Stimulated activated CD8-positive, alpha-beta memory T cell treated with anti-CD3 and anti-CD28 coated beads, Interleukin-4, amount 100 ng/mL, for 1 hour (primary cell): ENCODE measurements around the gene ZSCAN5B.
"Not testable (repeated sequence)": the region's sequence is repeated elsewhere in the genome, so short reads cannot be mapped to it uniquely, and the experiment has no call there.

Experiments
- DNase-seq, 2 donors: peaks; one replicate each; pipeline ENCODE4 v3.0.0-alpha.2; 2020; ENCODE audit warnings: low read depth in 2 of 2, low spot score in 1 of 2

The ZSCAN5B gene

GRCh38 chr19:56176310-56176709, 21.3 kb downstream of the ZSCAN5B start:
- DNase-seq: not testable (repeated sequence)

GRCh38 chr19:56175861-56176307, 21.7 kb downstream of the ZSCAN5B start, which contains the start of gene GALP:
GALP (plus strand) TSS chr19:56176008; CDS start chr19:56177109, 1,101 bp downstream.
- DNase-seq: not testable (repeated sequence)

DNA sequence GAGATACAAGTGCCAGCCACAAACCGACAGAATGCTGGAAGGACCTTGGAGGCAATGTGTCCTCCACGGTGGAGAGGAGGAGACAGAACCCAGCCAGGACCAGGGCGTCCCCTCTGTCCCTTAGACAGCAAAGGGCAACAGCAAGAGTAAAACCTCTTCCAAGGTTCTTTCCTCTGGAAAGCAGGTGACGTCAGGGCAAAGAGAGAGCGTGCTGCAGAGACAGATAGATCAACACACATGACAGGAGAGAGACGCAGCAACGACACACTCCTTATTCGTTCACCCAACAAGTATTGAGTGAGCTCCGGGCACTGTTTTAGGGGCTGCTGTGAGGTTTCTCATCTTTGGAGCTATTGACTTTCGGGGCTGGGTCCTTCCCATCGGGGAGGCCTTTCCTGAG, 23.0 kb downstream of the ZSCAN5B start:
- DNase-seq: no peak

DNA sequence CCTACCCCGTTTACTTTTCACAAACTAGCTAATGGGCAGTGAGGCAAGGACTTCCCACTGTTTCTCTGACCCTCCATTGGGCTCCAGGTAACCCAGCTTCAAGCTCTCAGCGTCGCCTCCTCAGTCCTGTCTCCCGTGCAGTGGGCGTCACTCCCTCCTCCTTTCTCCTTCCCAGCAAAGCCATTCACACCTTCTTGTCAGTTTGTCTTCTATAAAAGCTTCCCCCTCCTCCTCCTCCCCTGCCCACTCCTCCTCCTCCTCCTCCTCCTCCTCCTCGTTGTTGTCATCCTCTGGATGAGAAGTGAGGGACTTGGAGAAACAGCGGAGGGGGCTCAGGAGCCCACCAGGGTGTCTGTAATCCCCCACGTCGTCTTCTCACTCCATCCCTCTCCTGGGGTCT, 23.5 kb downstream of the ZSCAN5B start:
- no peak for DNase-seq

- DNase-seq: no peak
These were observed 27.3 kb downstream of the ZSCAN5B start for GRCh38 chr19:56170261-56170660.

GRCh38 chr19:56167064-56167578, 30.5 kb downstream of the ZSCAN5B start:
- DNase-seq: no peak

DNA sequence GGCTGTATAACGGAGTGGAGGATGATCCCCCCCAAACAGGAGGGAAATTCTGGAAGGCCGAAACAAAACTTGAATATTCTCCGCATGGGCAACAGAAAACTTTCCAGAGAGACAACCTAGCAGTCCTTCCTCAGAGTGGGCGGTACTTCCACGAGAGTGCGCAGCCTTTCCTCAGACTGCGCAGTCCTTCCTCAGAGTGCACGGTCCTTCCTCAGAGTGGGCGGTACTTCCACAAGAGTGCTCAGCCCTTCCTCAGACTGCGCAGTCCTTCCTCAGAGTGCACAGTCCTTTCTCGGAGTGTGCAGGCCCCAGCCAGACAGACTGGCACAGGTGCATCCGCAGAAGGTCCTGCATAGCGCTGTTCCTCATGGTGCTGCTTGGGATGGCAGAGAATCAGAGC, 34.5 kb downstream of the ZSCAN5B start:
- DNase-seq: no peak

DNA sequence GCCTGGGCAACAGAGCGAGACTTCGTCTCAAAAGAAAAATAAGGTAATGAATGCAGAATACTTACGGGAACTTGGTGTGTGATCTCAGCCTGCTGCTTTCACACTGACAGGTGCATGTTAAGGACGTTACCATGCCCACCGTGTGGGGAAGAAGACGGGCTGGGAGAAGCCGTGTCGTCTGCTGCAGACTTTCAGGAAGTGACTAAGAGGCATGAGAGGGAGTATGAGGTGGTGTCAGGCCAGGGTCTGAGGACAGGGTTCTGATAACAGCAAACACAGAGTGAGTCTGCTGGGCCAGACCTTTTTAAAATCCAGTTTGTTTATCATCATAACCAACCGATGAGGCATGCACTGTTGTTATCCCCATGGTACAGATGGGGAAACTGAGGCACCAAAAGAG, 35.3 kb downstream of the ZSCAN5B start:
- no peak for DNase-seq

- no peak for DNase-seq
These were observed 36.0 kb downstream of the ZSCAN5B start for GRCh38 chr19:56161534-56161933.

GRCh38 chr19:56159622-56160271, 37.8 kb downstream of the ZSCAN5B start:
- no peak for DNase-seq

GRCh38 chr19:56159009-56159559, 38.5 kb downstream of the ZSCAN5B start:
- no peak for DNase-seq

GRCh38 chr19:56158170-56158757, 39.3 kb downstream of the ZSCAN5B start:
- DNase-seq: no peak

- DNase-seq: no peak
These were observed 40.8 kb downstream of the ZSCAN5B start for GRCh38 chr19:56156768-56157167.

GRCh38 chr19:56155124-56155687, 42.4 kb downstream of the ZSCAN5B start:
- no peak for DNase-seq

- DNase-seq: no peak
These were observed 44.1 kb downstream of the ZSCAN5B start for GRCh38 chr19:56153507-56153906.

GRCh38 chr19:56152644-56153043, 44.9 kb downstream of the ZSCAN5B start:
- DNase-seq: no peak

DNA sequence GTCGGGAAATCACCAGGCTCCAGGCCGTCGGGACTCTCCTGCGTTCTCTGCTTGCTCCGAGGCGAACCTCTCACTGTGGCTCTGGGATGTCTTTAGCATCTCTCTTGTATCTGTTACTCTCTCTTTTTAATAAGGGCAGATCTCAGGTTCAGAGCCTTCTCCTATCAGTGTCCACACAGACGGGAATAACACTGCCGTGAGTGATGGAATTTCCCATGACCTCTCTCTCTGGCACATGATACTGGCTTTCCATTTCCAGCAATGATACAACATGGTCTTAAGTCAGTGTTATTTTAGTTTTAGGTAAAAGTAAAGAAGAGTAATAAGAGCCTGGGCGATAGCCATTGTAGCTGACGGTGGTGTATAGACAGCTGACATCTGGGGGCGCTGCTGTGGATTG, 47.2 kb downstream of the ZSCAN5B start:
- DNase-seq: no peak

- DNase-seq: no peak
These were observed 47.9 kb downstream of the ZSCAN5B start for GRCh38 chr19:56149656-56150038.

DNA sequence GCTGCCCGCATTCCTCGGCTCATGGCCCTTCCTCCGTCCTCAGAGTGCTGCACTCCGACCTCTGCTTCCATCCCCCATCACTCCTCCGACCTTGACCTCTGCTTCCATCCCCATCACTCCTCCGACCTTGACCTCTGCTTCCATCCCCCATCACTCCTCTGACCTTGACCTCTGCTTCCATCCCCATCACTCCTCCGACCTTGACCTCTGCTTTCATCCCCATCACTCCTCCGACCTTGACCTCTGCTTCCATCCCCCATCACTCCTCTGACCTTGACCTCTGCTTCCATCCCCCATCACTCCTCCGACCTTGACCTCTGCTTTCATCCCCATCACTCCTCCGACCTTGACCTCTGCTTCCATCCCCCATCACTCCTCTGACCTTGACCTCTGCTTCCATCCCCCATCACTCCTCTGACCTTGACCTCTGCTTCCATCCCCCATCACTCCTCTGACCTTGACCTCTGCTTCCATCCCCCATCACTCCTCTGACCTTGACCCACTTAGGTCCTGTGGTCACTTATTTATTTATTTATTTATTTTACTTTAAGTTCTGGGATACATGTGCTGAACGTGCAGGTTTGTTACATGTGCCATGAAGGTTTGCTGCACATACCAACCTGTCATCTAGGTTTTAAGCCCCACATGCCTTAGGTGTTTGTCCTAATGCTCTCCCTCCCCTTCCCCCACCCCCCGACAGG, 48.5 kb downstream of the ZSCAN5B start:
- not testable (repeated sequence) for DNase-seq

DNA sequence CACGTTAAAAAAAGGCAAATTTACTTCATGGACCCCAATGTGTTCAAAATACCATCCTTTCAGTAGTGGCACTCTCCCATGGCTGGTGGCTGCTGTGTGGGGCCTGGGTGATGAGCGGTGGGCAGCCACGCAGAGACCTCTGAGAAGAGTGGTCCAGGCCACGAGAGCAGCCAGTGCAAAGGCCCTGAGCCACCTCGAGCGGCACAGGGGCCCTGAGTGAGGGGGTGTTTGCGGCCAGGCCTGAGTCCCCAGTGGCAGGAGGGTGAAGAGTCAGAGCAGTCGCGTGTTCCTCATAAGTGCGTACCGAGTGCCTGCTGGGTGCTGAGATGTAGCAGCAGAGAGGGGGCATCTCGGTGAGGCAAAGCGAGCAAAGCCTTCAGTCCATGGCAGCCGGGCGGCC, 49.5 kb downstream of the ZSCAN5B start:
- DNase-seq: no peak

DNA sequence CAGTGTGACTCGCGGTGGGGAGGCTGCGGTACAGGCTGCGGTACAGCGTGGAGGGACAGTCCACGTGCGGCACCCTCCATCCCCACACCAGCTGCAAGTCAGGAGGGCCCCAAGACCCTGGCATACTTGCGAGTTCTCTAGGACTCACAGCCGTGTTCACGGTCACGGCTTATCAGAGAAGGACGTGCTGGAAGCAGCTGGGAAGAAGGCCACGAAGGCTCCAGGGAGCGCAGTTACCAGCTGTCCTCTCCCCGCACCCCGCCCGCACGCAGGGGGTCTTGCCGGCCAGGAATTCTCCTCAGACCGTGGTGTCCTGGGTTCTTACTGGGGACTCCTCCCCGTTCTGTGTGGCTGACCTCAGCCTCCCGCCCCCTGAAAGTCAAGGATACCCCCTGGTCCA, 50.3 kb downstream of the ZSCAN5B start:
- DNase-seq: no peak
